IMR-90 (cell line): Measurements from ENCODE around the gene SLC9A1. TPM values are rescaled to one million over a fixed set of nuclear protein-coding genes. Genes with fewer than 3 reads are reported as not detected.

Experiments used
- ATAC-seq: fragments of 200-7000 bp; cut with Tn5 transposase; 2 replicates; pipeline ENCODE4 v1.9.1; 2020; ENCODE audit warnings: low read depth, mild to moderate bottlenecking, moderate library complexity
- BruUV-seq: library from RNA; stranded (reverse); fragments of 400-500 nt; replicated peaks from 2 replicates; lab custom pipeline; 2021; lab: Mats Ljungman, UMichigan
- CTCF ChIA-PET: fragments of 300-600 bp; formaldehyde crosslinking; extraction: SDS; loops from one replicate; lab custom pipeline; 2021; ENCODE audit warnings: antibody characterized with exemption; lab: Yijun Ruan, JAX
- POLR2A ChIA-PET: fragments of 300-600 bp; sonication (Branson Sonifier 250); formaldehyde crosslinking; loops from one replicate; lab custom pipeline; 2022; ENCODE audit warnings: antibody characterized with exemption; ENCODE audit not compliant: unreplicated experiment; lab: Charles Lee
- DNase-seq: peaks from one replicate; pipeline ENCODE4 v3.0.0; 2013
- H2AFZ ChIP-seq: replicated peaks from 2 replicates; pipeline ENCODE3; 2013; ENCODE audit warnings: low read length, mild to moderate bottlenecking; ENCODE audit not compliant: poor library complexity
- H2AK5ac ChIP-seq: 2 replicates; pipeline ENCODE4 v1.6.1; 2013; ENCODE audit warnings: low read depth, low read length, inconsistent platforms
- H2AK9ac ChIP-seq: replicated peaks from 2 replicates; pipeline ENCODE3; 2013; ENCODE audit warnings: mild to moderate bottlenecking, low read depth, low read length, moderate library complexity; ENCODE audit not compliant: poor library complexity
- H2BK120ac ChIP-seq: 2 replicates; pipeline ENCODE4 v1.6.1; 2013; ENCODE audit warnings: low read depth, low read length, inconsistent platforms
- H2BK15ac ChIP-seq: 3 replicates; pipeline ENCODE4 v1.6.1; 2013; ENCODE audit warnings: low read depth, low read length, inconsistent platforms
- H2BK20ac ChIP-seq: 2 replicates; pipeline ENCODE4 v1.6.1; 2013; ENCODE audit warnings: low read depth, mild to moderate bottlenecking, inconsistent platforms, low read length, moderate library complexity
- H2BK5ac ChIP-seq: 2 replicates; pipeline ENCODE4 v1.6.1; 2013; ENCODE audit warnings: mild to moderate bottlenecking, low read depth, low read length, inconsistent platforms; ENCODE audit not compliant: poor library complexity, severe bottlenecking
- H3K14ac ChIP-seq: replicated peaks from 2 replicates; pipeline ENCODE4 v1.6.1; 2013; ENCODE audit warnings: low read depth, low read length, inconsistent platforms
- H3K18ac ChIP-seq: 2 replicates; pipeline ENCODE4 v1.6.1; 2013; ENCODE audit warnings: low read depth, low read length, control low read depth
- H3K23ac ChIP-seq: 2 replicates; pipeline ENCODE4 v1.6.1; 2013; ENCODE audit warnings: low read depth, low read length, inconsistent platforms
- H3K27ac ChIP-seq: 2 replicates; pipeline ENCODE4 v1.5.1; 2013; ENCODE audit warnings: mild to moderate bottlenecking, control low read depth, low read length; ENCODE audit not compliant: insufficient read depth
- H3K27me3 ChIP-seq: 2 replicates; pipeline ENCODE4 v1.6.1; 2013; ENCODE audit warnings: low read length; ENCODE audit not compliant: control insufficient read depth, insufficient read depth
- H3K36me3 ChIP-seq: 2 replicates; pipeline ENCODE4 v1.6.1; 2013; ENCODE audit warnings: low read length, mixed read lengths; ENCODE audit not compliant: control insufficient read depth, insufficient read depth
- H3K4ac ChIP-seq: 2 replicates; pipeline ENCODE4 v1.6.1; 2013; ENCODE audit warnings: low read depth, low read length, inconsistent platforms
- H3K4me1 ChIP-seq: 2 replicates; pipeline ENCODE4 v1.6.1; 2013; ENCODE audit warnings: low read length, mixed read lengths; ENCODE audit not compliant: control insufficient read depth, insufficient read depth
- H3K4me2 ChIP-seq: 2 replicates; pipeline ENCODE4 v1.6.1; 2013; ENCODE audit warnings: low read depth, mild to moderate bottlenecking, control low read depth, low read length, moderate library complexity
- H3K4me3 ChIP-seq: 2 replicates; pipeline ENCODE4 v1.5.1; 2013; ENCODE audit warnings: low read depth, mild to moderate bottlenecking, control low read depth, low read length, moderate library complexity; ENCODE audit not compliant: insufficient read depth
- H3K56ac ChIP-seq: 2 replicates; pipeline ENCODE4 v1.6.1; 2013; ENCODE audit warnings: low read length, inconsistent platforms; ENCODE audit not compliant: insufficient read depth; ENCODE audit errors: extremely low read depth
- H3K79me1 ChIP-seq, 2 experiments: 2 replicates each; pipeline ENCODE4 v1.6.1; 2013; ENCODE audit warnings: low read length in 2 of 2, inconsistent platforms in 1 of 2, low read depth in 1 of 2
- H3K9ac ChIP-seq: 2 replicates; pipeline ENCODE4 v1.6.1; 2013; ENCODE audit warnings: low read depth, low read length, control low read depth
- H3K9me1 ChIP-seq: 2 replicates; pipeline ENCODE4 v1.6.1; 2013; ENCODE audit warnings: low read length, inconsistent platforms; ENCODE audit not compliant: insufficient read depth
- H3K9me3 ChIP-seq: 2 replicates; pipeline ENCODE4 v1.6.1; 2013; ENCODE audit warnings: low read length; ENCODE audit not compliant: control insufficient read depth, insufficient read depth
- H4K20me1 ChIP-seq: 2 replicates; pipeline ENCODE4 v1.6.1; 2013; ENCODE audit warnings: low read length, inconsistent platforms; ENCODE audit not compliant: insufficient read depth
- H4K5ac ChIP-seq: 2 replicates; pipeline ENCODE4 v1.6.1; 2013; ENCODE audit warnings: mild to moderate bottlenecking, low read depth, low read length, control low read depth
- H4K8ac ChIP-seq, 2 experiments: 2 replicates each; pipeline ENCODE4 v1.6.1; 2013; ENCODE audit warnings: low read depth in 2 of 2, low read length in 2 of 2, control low read depth in 1 of 2, inconsistent platforms in 1 of 2
- H4K91ac ChIP-seq: 2 replicates; pipeline ENCODE4 v1.6.1; 2013; ENCODE audit warnings: low read depth, low read length, inconsistent platforms; ENCODE audit not compliant: insufficient read depth
- CHD1 ChIP-seq: IDR thresholded peaks from 2 replicates; pipeline ENCODE4 v1.6.1; 2012; ENCODE audit warnings: low read depth, low read length, improper control_type of control experiment
- MAFK ChIP-seq: IDR thresholded peaks from 2 replicates; pipeline ENCODE4 v1.6.1; 2012; ENCODE audit warnings: low read depth, low read length, improper control_type of control experiment
- MAZ ChIP-seq: IDR thresholded peaks from 2 replicates; pipeline ENCODE4 v1.6.1; 2012; ENCODE audit warnings: low read depth, mild to moderate bottlenecking, low read length, improper control_type of control experiment, moderate library complexity, borderline replicate concordance
- POLR2A ChIP-seq: IDR thresholded peaks from 2 replicates; pipeline ENCODE4 v1.6.1; 2012; ENCODE audit warnings: mild to moderate bottlenecking, low read depth, low read length
- RCOR1 ChIP-seq: IDR thresholded peaks from 2 replicates; pipeline ENCODE4 v1.6.1; 2012; ENCODE audit warnings: mild to moderate bottlenecking, low read length, improper control_type of control experiment; ENCODE audit not compliant: insufficient replicate concordance
- RFX5 ChIP-seq: IDR thresholded peaks from 2 replicates; pipeline ENCODE4 v1.8.0; 2012; ENCODE audit warnings: low read depth, mild to moderate bottlenecking, low read length, moderate library complexity
- WGBS, 2 experiments: methylation state at CpG; one replicate each; pipeline versions ENCODE4 v1.1.5 to v1.1.7; 2013; ENCODE audit warnings: missing lambda C conversion rate in 2 of 2; ENCODE audit not compliant: insufficient read length in 1 of 2; ENCODE audit errors: extremely low coverage in 2 of 2; 5-methylcytosine and 5-hydroxymethylcytosine counted together
- dilution Hi-C: fragments of 300-500 bp; cut with HindIII; formaldehyde crosslinking; loops from one replicate; pipeline ENCODE4 v1.14.3; 2018; ENCODE audit warnings: low sequenced_read_pairs; ENCODE audit not compliant: unreplicated experiment
- in situ Hi-C: fragments of 300-500 bp; cut with MboI; formaldehyde crosslinking; loops from 3 replicates; pipeline ENCODE4 v1.14.3; 2019; ENCODE audit warnings: low sequenced_read_pairs, inconsistent platforms, mixed read lengths
- intact Hi-C: fragments of 100-400 bp; cut with micrococcal nuclease; formaldehyde crosslinking; loops from 2 replicates; pipeline ENCODE4 v1.10.0; 2022
- polyA plus RNA-seq, 3 experiments: library from polyadenylated mRNA; depleted of rRNA; stranded (reverse); fragments of >200 nt; gene quantifications; 2 replicates each; pipeline ENCODE4 v1.2.3, GENCODE V29; 2012; ENCODE audit warnings: low replicate concordance in 1 of 3
- total RNA-seq: library from RNA; depleted of rRNA; stranded (reverse); fragments of >200 nt; gene quantifications from 2 replicates; pipeline ENCODE4 v1.2.3, GENCODE V29; 2012
- TF ChIP-seq, protein P1 (sequence below): fragments of 150-350 bp; IDR thresholded peaks from 2 replicates; pipeline ENCODE4 v1.6.1; 2017; ENCODE audit warnings: mild to moderate bottlenecking, antibody characterized with exemption, low read length, low read depth
- TF ChIP-seq, protein P2 (sequence below): fragments of 150-350 bp; IDR thresholded peaks from 2 replicates; pipeline ENCODE4 v1.6.1; 2016; ENCODE audit warnings: low read depth, mild to moderate bottlenecking, low read length, moderate library complexity, borderline replicate concordance

SLC9A1 gene
- total and polyA plus RNA-seq, 2 of the 4 experiments (the other 2 are of a cell fraction): 2.0 to 21.2 TPM

DNA sequence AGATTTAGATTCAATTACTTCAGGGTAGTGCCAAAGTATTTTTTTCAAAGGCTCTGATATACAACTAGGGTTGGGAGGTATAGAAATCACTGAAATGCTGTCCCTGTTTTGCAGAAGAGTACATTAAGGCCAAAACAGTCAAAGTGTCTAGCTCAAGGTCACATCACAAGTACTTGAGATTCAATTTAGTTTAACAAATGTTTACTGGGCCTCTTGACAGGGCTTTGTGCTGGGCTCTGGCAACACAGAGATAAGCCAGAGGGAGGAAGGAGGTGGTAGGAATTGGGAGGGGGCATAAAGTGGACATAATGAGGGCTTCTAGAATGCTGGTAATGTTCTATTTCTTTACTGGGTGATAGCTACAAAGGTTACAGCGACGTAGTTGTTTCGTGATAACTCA is 2.3 kb upstream of the SLC9A1 start:
- Histone ChIP-seq H3K9me3 (no peaks in the 10 kb centered on the region), H3K4me3 (no peak overlapping the region), H2AK5ac (no peak overlapping the region), H4K5ac (no peak overlapping the region), H3K27me3 (no peaks in the 10 kb centered on the region), H3K27ac (no peak overlapping the region), H2BK15ac (no peak overlapping the region), H4K8ac (no peak overlapping the region), H3K36me3 (no peaks in the 10 kb centered on the region), H2BK20ac (no peak overlapping the region), H3K23ac (no peak overlapping the region), H3K14ac (no peak overlapping the region), H2AFZ (no peak overlapping the region), H3K4me1 (peaks cover 26% of the 10 kb centered on the region), H3K9ac (no peak overlapping the region), H2BK120ac (no peak overlapping the region), H3K4ac (no peak overlapping the region), H3K56ac (no peak overlapping the region), H4K91ac (0 out of 2 replicates have a peak overlapping the region, but pooled peaks have one; percentile 1), H3K79me1 (peaks cover 13 to 26% of the 10 kb centered on the region in 2 experiments; a peak in 3 of 4 replicates), H3K18ac (no peak overlapping the region), H2AK9ac (no peak overlapping the region), H2BK5ac (no peak overlapping the region), H3K4me2 (no peak overlapping the region), H3K9me1 (peaks cover 16% of the 10 kb centered on the region), H4K20me1 (peaks cover 9% of the 10 kb centered on the region)
- ChIA-PET POLR2A (no interaction called here), CTCF (interaction anchor here (1.4 kb wide), 1 partner anchor 45 kb away, joined by 3 read pairs; no protein-coding TSS in a partner anchor)
- no CpG with 5 or more reads among the region's 3 CpGs for WGBS, 2 experiments
- DNase-seq: no peak
- dilution Hi-C loops: no loop called here
- no TSS peak for BruUV-seq
- TF ChIP-seq, protein P1, sequence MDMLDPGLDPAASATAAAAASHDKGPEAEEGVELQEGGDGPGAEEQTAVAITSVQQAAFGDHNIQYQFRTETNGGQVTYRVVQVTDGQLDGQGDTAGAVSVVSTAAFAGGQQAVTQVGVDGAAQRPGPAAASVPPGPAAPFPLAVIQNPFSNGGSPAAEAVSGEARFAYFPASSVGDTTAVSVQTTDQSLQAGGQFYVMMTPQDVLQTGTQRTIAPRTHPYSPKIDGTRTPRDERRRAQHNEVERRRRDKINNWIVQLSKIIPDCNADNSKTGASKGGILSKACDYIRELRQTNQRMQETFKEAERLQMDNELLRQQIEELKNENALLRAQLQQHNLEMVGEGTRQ: no peak
- TF ChIP-seq CHD1 (no peak), MAFK (no peak), RFX5 (no peak), MAZ (no peak), POLR2A (no peak), RCOR1 (no peak)
- TF ChIP-seq, protein P2, sequence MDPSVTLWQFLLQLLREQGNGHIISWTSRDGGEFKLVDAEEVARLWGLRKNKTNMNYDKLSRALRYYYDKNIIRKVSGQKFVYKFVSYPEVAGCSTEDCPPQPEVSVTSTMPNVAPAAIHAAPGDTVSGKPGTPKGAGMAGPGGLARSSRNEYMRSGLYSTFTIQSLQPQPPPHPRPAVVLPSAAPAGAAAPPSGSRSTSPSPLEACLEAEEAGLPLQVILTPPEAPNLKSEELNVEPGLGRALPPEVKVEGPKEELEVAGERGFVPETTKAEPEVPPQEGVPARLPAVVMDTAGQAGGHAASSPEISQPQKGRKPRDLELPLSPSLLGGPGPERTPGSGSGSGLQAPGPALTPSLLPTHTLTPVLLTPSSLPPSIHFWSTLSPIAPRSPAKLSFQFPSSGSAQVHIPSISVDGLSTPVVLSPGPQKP: no peak
- in situ Hi-C loops: no loop called here
- intact Hi-C loops: no loop called here
- ATAC-seq: no peak
